NOMO-1 (cell line): Measurements from ENCODE around the gene MYLK4.

Experiments used
- DNase-seq, 2 experiments: peaks; one replicate each; lab custom pipeline; 2025; ENCODE audit not compliant: unreplicated experiment in 2 of 2; lab: John Stamatoyannopoulos, UW

Gene MYLK4

DNA sequence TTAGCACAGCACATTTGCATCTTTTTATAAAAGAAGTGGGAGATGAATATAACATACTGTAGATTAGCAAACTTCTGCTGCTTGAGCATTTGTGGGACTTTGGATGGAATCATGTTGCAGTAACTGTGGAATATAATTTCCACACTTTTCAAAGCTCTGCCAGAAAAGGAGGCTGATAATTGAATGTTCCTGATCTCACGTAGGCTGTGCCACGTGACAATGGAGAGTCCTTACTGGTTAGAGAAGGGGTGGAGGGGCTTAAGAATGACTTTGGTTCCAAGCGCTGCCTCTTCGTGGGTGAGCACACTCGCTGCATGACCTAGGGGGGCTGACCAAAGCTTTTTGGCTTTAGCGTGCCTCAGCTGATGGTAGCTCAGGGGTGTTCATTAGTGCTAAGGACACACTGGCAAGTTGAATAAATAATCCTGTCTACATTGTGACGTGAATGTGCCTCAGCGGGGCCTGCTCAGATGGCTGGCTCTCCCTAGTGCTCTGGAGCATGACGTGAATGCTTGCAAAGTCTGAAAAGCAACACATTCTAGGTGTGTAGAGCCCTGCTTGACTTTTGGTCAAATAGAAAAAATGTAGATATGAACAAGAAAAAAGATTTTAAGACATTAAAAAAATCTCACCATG lies 29.5 kb upstream of the MYLK4 start:
- DNase-seq, result no peak

DNA sequence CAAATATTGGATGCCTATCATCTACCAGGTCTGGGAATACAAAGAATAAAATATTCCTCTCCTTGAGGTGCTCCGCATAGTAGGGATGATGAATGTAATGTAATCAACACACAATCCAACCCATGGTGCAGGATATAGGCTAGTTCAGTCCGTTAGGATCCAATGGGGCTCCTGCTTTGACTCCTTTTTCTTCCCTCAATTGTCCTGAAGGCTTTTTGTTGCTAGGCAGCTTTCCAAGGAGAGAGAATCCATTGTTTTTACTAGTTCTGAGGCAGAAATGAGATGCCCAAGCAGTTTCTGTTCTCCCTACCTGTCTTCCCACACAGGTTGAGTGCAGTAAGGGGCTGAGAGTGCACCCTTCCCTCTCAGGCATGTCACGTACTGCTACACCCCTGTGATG lies 26.5 kb upstream of the MYLK4 start:
- no peak for DNase-seq

GRCh38 chr6:2775003-2775402 lies 24.3 kb upstream of the MYLK4 start:
- DNase-seq, result no peak

DNA sequence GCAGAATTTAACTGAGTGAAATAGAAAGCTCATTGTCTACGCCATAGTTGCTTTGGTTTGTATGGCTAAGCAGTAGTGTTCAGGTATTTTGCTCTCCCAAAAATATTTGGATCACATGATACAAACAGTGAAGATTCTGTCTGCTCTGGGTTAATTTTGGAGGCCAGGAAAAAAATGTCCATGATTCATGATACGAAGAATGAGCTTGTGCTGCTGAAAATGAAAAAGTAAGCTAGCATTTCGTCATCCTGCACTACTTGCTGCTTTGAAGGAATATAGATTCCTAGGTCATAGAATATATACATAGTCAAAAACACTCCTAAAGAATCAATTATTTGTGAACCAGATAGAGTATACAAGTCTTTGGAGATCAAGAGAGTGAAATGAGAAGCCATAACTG lies 22.7 kb upstream of the MYLK4 start:
- no peak for DNase-seq

- DNase-seq, result no peak
Measured at GRCh38 chr6:2772840-2773239, 22.1 kb upstream of the MYLK4 start.

DNA sequence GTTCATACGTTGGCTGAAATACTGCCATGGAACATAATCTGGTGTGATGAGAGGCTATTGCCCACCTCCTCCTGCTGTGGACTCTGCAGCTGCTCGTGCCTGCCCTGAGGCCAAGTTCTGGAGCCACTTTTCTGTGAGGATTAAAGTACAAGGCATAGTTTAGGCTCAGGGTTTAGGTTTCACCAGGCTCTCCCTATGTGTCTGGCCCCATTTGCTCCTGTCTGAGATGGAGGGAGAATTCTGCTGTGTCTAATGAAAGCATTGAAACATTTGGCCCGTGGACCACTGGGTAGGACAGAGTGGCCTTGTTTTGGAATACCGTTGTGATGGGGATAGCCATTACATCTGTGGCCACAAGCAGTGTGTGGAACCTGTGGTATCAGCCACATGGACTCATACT lies 20.4 kb upstream of the MYLK4 start:
- no peak for DNase-seq

DNA sequence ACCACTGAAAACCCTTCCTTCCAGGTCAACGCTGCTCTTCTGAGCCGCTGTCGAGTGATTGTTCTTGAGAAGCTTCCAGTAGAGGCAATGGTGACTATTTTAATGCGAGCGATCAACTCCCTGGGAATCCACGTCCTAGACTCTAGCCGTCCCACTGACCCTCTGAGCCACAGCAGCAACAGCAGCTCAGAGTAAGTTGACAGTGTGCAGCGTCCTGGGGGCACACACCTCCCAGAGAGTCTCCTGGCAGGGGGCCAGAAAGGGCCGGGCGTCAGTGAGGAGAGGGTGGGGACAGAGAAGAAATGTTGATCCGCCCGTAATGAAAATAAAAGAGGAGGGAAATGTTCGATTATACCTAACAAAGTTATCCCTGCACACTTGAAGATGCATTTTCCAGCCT lies 19.4 kb upstream of the MYLK4 start:
- no peak for DNase-seq

DNA sequence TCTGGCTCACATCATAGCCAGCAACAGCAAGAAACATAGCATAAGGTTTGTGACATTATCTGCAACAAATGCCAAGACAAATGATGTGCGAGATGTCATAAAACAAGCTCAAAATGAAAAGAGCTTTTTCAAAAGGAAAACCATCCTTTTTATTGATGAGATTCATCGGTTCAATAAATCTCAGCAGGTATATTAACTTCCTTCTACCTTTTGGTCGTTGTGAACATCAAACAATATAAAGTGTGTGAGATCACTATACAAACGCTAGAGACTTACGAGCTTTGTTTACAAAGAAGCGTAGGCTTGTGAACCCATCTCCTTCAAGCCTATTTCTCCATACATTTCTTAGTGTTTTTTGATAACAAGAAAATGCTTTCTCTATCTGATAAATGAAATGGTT lies 18.0 kb upstream of the MYLK4 start:
- DNase-seq, result no peak

DNA sequence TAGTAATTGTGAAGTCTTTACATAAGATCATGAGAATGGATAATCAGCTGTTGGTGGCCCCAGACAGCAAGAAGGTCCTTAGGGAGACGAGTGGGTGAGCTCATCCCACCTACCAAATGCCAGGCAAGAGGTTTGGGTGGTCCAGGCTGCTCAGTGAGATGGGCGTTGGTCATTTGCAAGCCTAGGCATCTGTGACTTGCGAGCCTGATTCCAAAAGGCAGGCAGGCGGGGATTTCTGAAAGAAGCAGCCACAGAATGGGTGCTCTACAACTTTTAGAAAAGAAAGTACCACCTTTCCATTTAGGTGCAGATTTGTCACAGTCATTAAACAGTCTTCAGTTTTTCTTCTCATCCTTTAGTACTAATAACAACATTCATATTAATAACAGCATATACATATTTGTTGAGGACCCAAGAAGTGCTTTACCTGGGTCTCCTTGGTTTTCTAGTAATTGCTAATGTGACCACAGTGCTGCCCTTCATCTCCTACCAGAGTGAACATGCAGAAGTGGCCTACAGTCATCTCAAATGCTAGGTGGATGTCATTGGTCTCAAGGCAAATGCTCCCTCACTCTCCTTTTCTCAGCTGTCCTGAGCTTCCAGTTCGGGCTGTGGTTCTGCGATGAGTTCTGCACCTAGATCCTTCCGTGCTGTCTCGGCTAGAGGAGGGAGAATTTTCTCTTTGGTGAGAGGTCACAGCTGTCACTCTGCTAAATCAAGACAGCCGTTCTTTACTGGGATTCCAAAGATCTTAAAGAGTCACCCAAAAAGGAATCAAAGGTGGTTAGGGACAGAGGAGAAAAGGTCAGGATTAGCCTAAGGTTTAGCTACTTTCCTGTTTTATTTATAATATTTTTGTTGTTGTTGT lies 17.2 kb upstream of the MYLK4 start:
- no peak for DNase-seq

DNA sequence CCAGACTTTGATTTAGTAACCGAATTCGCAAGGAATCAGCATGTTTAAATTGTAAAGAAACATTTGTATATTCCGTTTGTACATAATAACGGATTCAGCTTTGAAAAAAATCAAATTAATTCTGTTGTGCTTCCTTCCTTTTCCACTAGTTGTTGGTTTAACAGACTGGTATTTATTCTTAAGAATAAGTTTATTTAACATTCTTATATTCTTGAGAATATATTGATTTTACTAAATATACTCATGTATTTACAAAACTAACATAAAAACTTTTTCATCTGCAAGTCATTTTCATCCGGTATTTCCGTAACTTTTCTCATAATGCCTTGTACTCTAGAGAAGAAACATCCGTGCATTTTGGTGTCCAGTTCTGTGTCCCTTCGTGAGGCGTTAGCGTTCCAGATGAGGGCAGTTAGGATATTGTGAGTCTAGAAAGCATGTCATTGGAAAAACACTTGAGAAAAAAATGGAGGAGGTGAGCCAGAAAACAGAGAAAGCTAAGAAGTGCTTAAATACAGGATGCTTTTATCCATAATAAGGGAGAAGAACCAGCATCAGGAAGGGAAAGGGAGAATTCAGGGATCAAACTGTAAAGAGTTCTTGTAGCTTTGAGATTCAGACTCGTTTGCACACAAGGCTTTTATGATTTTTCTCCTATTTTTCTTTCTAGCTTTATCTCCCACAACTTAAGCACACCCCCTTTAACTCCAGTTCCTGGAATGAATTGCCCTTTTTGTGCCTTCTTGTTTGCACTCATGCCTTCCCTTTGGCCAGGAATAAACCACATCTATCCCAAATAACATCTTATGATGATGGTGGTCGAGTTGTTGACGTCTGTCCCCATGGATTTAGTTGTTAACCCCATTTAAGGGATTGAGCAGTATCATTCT lies 16.3 kb upstream of the MYLK4 start:
- DNase-seq, result no peak

- DNase-seq, result peak in 1 of 2 experiments; percentile 25
Measured at GRCh38 chr6:2765896-2766766, 15.4 kb upstream of the MYLK4 start.

DNA sequence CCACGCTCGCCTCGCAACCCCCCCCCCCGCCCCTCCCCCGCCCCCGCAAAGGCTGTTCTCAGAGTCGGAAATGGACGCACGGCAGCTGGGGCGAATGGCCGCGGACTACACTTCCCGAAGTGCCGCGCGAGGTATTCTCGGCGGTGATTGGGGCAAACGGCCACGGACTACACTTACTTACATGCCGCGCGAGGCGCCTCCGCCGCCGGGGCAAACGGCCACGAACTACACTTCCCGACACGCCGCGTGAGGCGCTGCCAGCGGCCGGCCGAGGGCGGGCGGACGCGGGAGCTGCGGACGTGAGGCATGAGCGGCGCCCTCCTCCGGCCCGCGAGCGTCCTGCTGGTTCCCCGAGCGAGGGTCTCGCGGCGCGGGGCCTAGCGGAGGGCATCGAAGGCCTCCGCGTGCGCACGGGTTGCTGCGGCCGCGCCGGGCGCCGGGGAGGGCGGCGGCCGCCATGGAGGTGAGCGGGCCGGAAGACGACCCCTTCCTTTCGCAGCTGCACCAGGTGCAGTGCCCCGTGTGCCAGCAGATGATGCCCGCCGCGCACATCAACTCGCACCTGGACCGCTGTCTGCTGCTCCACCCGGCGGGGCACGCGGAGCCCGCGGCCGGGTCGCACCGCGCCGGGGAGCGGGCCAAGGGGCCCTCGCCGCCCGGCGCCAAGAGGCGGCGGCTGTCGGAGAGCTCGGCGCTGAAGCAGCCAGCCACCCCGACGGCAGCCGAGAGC lies 14.6 kb upstream of the MYLK4 start, which contains the start of gene WRNIP1:
TSS of gene WRNIP1 (plus strand) at position 228 of the 730 bp plus-strand sequence. CDS start at position 458, 230 bp downstream.
- DNase-seq, result peak; percentile 98 to 99

DNA sequence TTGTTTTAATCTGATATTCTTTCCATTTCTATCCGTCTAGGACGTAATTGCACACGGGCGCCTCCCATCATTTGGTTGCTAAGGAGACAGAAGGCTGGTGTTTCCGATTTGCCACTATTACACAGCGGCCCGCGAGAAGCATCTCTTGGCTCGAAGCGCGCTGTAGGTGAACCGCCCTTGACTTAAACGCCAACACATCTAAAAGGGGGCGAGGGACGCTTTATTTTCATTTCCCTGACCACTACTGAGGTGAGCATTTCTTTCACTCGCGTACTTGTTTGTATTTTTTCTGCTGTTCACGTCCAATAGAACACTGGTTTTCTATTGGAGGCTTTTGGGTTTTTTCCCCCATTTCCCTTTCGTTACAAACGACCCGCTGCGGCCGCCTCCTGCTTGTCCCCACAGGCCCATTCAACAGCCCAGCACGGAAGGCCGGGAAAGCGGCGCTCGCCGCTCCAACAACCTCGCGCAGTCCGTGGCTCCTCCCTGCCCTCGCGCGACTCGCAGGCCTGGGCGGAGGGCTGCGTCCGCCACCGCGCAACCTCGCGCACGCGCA lies 14.0 kb upstream of the MYLK4 start:
- peak; percentile 65 to 76 for DNase-seq

DNA sequence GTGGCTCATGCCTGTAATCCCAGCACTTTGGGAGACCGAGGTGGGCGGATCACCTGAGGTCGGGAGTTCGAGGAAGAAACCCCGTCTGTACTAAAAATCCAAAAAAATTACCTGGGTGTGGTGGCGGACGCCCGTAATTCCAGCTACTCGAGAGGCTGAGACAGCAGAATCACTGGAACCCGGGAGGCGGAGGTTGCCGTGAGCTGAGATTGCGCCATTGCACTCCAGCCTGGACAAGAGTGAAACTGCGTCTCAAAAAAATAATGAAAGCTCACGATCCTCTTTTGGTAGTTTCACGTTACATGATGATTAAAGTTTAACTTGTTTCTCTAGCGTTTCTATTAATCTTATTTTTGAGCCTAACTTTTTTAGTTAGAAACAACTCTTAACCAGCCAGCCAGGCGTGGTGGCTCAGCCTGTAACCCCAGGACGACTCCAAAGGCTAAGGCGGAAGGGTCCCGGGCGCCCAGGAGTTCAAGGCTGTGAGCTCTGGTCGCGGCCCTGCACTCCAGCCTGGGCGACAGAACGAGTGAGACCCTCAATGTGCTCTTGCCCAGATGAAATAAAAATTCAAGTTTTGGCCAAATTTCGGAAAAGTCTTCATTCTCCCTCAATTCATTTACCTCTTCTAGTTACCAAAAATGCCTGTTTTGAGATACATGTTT lies 13.3 kb upstream of the MYLK4 start:
- DNase-seq, result peak; percentile 20 to 50

DNA sequence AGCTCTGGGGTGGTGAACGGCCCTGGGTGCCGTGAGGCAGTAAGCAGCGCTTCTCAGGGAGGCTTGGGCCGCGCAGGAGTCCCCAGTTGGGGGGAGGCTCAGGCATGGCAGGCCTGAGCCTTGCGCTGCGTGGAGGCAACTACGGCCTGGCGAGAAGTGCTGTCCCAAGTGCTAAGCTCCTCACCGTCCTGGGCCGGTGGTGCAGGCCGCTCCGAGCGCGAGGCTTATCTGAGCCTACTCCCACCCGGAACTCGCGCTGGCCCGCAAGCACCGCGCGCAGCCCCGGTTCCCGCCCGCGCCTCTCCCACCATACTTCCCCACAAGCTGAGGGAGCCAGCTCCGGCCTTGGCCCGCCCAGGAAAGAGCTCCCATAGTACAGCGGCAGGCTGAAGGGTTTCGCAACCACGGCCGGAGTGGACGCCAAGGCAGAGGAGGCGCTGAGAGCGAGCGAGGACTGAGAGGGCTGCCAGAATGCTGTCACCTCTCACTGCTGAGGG lies 12.7 kb upstream of the MYLK4 start:
- DNase-seq, result peak; percentile 67 to 78

GRCh38 chr6:2762868-2763267 lies 12.1 kb upstream of the MYLK4 start:
- DNase-seq, result peak; percentile 23 to 43

DNA sequence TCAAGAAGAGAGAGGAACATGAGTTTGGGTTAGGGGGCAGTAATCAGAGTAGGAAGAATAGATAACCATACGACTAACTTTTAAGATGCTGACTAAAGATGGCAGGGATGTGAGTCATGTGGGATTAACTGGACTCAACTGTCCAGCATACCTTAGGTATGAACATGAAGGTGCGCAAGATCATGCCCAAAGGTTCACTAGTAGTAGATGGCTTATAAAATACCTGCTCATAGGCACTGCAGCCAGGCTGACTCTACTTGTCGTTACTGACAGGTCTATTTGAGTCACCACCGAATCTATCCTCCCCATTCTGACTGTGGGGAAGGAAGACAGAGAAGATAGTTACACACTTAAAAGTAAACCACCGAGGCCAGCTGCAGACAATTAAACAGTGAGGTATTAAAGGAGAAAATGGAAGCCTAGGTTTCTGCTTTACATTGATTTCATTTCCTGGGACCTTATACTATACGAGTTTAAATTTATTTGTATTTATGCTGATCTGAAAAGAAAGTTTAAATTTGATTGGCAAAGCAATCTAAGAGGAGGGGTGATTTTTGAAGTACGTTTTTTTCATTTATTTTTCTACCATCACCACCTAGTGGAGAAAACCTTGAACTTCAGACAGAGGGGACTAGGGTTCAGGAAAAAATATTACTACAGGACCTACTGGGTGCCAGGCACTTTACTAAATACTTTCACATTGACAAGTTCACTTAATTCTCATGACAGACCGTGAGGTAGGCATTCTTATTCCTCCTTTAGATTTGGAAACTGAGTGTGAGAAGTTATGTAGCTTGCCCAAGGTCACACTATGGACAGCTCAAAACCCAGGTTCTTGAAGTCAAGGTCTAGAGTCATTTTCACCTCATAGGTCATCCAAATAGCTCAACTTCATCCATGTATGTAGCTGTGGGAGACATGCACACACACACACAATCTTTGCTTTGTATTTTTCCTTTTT lies 10.4 kb upstream of the MYLK4 start:
- DNase-seq, result no peak
